ENCODE data around the gene SLC22A4. TPM values are rescaled to one million over a fixed set of nuclear protein-coding genes. Genes with fewer than 3 reads are reported as not detected.

SLC22A4 gene
- 0.48 TPM in 1 of 2 replicates, not detected in the other for total RNA-seq
- long read RNA-seq, partial matches to known transcripts = 0 of 1 reads
- long read RNA-seq, other reads (novel, unspliced or antisense) = 1 of 1 reads

- Mint-ChIP-seq H3K27ac (peak within 1 kb of the TSS; percentile 97), H3K27me3 (peaks cover 31% of the 10 kb centered on the region), H3K36me3 (ENCODE audit: insufficient read depth) (no peaks in the 10 kb centered on the region), H3K4me1 (ENCODE audit: low read depth) (peaks cover 7% of the 10 kb centered on the region), H3K4me3 (ENCODE audit: low read depth) (peak within 1 kb of the TSS; percentile 87), H3K9me3 (ENCODE audit: low read depth) (no peaks in the 10 kb centered on the region)
- DNase-seq (ENCODE audit: low spot score, unreplicated experiment) = peak; percentile 81
- TF ChIP-seq CTCF (IDR thresholded peaks at IDR 0.05; ENCODE audit: unreplicated experiment) = no peak
Measured at GRCh38 chr5:132293992-132294727, at the start of gene SLC22A4. TSS of gene SLC22A4 (plus strand) at chr5:132294394. CDS start at chr5:132294617, 223 bp downstream.

- Mint-ChIP-seq H3K27ac (no peak overlapping the region), H3K4me3 (ENCODE audit: low read depth) (no peak overlapping the region), H3K4me1 (ENCODE audit: low read depth) (no peaks in the 10 kb centered on the region), H3K9me3 (ENCODE audit: low read depth) (peaks cover 17% of the 10 kb centered on the region), H3K36me3 (ENCODE audit: insufficient read depth) (peaks cover 3% of the 10 kb centered on the region), H3K27me3 (no peaks in the 10 kb centered on the region)
- DNase-seq (ENCODE audit: low spot score, unreplicated experiment) = no peak
- TF ChIP-seq CTCF (IDR thresholded peaks at IDR 0.05; ENCODE audit: unreplicated experiment) = no peak
Measured at GRCh38 chr5:132245593-132245992, 48.6 kb upstream of the SLC22A4 start.

DNA sequence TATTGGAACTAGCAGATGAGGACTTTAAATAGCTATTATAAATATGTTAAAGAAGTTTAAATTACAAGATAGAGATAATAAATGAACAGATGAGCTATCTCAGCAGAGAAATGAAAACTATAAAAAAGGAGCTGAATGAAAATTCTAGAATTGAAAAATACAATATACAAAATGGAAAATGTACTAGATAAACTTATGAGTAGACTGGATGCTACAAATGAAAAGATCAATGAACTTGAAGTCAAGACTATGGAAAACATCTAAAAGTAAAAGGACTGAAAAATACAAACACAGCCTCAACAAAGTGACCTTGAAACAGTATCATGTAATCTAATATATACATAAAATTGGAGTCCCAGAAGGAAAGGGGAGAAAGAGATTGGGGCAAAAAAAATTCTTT is 47.4 kb upstream of the SLC22A4 start:
- Mint-ChIP-seq H3K27ac (no peak overlapping the region), H3K27me3 (no peaks in the 10 kb centered on the region), H3K4me1 (ENCODE audit: low read depth) (no peaks in the 10 kb centered on the region), H3K4me3 (ENCODE audit: low read depth) (no peak overlapping the region), H3K36me3 (ENCODE audit: insufficient read depth) (peaks cover 3% of the 10 kb centered on the region), H3K9me3 (ENCODE audit: low read depth) (peaks cover 17% of the 10 kb centered on the region)
- TF ChIP-seq CTCF (IDR thresholded peaks at IDR 0.05; ENCODE audit: unreplicated experiment) = no peak
- DNase-seq (ENCODE audit: low spot score, unreplicated experiment) = no peak

DNA sequence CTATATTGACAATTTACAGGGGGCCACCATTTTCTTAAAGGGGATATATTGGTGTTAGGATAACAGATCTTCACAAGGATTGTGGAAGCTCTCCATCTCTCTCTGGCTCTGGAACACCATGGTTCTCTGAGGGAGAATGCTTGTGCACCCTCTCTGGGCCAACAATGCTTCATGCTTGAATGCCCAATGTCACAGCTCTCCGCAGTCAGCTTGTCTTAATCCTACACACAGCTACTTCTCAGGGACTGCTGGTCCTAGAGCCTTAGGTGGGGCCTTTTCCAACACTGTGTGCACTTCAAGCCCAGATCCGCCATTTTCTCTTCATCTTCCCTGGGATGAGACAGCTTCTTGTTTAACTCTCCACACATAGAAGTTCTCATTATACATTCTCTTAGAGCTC is 43.6 kb upstream of the SLC22A4 start:
- no peak for DNase-seq (ENCODE audit: low spot score, unreplicated experiment)
- no peaks in the 10 kb centered on the region for H3K9me3 Mint-ChIP-seq (ENCODE audit: low read depth)
- no peak overlapping the region for H3K4me3 Mint-ChIP-seq (ENCODE audit: low read depth)
- peaks cover 2% of the 10 kb centered on the region for H3K27me3 Mint-ChIP-seq
- no peak for TF ChIP-seq CTCF (IDR thresholded peaks at IDR 0.05; ENCODE audit: unreplicated experiment)
- H3K4me1 Mint-ChIP-seq (ENCODE audit: low read depth) = peaks cover 9% of the 10 kb centered on the region
- H3K27ac Mint-ChIP-seq = no peak overlapping the region
- no peaks in the 10 kb centered on the region for H3K36me3 Mint-ChIP-seq (ENCODE audit: insufficient read depth)

DNA sequence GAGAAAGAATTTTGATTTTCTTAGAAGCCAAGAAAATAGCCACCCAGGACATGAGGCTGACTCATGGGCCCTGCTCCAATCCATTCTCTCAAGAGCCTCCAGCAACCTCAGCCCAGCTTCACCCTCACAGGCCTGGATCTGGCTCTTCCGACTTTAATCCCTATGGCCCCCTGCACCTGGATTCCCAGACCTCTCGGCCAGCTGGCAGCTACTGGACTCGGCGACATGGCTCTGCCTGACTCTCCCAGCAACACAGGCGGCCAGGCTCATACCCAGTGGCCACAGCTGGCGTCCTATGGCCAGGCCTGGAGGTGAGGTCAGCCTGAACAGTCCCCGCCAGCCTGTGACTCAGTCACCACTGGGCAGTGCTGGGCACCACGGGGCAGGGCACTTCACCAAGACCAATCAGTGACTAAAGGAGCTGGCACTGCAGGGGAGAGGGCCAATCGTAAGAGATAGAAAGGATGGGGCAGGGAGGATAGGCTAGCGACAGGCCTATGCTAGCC is 42.9 kb upstream of the SLC22A4 start:
- TF ChIP-seq CTCF (IDR thresholded peaks at IDR 0.05; ENCODE audit: unreplicated experiment) = no peak
- no peaks in the 10 kb centered on the region for H3K36me3 Mint-ChIP-seq (ENCODE audit: insufficient read depth)
- no peaks in the 10 kb centered on the region for H3K9me3 Mint-ChIP-seq (ENCODE audit: low read depth)
- DNase-seq (ENCODE audit: low spot score, unreplicated experiment) = no peak
- H3K27me3 Mint-ChIP-seq = peaks cover 3% of the 10 kb centered on the region
- peaks cover 9% of the 10 kb centered on the region for H3K4me1 Mint-ChIP-seq (ENCODE audit: low read depth)
- no peak overlapping the region for H3K27ac Mint-ChIP-seq
- no peak overlapping the region for H3K4me3 Mint-ChIP-seq (ENCODE audit: low read depth)

Measured in progenitor cell of endocrine pancreas (in vitro differentiated cells).